GM21447 (cell line): ENCODE results near the gene EIF4G1.
A peak's percentile ranks its signal among the peaks of the same experiment; 100 is the strongest.
"Not testable (repeated sequence)": the region's sequence is repeated elsewhere in the genome, so short reads cannot be mapped to it uniquely, and the experiment has no call there.

Experiments used
- ATAC-seq: cut with Tn5 transposase; IDR thresholded peaks from one replicate; pipeline ENCODE4 v1.9.1; 2021; ENCODE audit not compliant: unreplicated experiment

EIF4G1 gene, protein sequence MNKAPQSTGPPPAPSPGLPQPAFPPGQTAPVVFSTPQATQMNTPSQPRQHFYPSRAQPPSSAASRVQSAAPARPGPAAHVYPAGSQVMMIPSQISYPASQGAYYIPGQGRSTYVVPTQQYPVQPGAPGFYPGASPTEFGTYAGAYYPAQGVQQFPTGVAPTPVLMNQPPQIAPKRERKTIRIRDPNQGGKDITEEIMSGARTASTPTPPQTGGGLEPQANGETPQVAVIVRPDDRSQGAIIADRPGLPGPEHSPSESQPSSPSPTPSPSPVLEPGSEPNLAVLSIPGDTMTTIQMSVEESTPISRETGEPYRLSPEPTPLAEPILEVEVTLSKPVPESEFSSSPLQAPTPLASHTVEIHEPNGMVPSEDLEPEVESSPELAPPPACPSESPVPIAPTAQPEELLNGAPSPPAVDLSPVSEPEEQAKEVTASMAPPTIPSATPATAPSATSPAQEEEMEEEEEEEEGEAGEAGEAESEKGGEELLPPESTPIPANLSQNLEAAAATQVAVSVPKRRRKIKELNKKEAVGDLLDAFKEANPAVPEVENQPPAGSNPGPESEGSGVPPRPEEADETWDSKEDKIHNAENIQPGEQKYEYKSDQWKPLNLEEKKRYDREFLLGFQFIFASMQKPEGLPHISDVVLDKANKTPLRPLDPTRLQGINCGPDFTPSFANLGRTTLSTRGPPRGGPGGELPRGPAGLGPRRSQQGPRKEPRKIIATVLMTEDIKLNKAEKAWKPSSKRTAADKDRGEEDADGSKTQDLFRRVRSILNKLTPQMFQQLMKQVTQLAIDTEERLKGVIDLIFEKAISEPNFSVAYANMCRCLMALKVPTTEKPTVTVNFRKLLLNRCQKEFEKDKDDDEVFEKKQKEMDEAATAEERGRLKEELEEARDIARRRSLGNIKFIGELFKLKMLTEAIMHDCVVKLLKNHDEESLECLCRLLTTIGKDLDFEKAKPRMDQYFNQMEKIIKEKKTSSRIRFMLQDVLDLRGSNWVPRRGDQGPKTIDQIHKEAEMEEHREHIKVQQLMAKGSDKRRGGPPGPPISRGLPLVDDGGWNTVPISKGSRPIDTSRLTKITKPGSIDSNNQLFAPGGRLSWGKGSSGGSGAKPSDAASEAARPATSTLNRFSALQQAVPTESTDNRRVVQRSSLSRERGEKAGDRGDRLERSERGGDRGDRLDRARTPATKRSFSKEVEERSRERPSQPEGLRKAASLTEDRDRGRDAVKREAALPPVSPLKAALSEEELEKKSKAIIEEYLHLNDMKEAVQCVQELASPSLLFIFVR (N-terminal part only)

DNA sequence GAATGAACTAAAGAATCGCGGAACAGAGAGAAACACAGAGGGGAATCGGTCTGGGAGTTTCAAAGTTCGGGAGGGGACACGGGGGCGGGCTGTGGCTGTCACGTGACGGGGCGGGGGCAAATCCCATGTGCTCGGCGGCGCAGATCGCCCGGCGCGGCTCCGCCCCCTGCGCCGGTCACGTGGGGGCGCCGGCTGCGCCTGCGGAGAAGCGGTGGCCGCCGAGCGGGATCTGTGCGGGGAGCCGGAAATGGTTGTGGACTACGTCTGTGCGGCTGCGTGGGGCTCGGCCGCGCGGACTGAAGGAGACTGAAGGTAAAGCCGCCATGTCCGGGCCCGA lies at the start of gene EIF4G1:
Gene EIF4G1, plus strand, starts transcription at position 244 of the 337 bp plus-strand sequence. CDS start 1,191 bp downstream, outside the sequence.
- peak; percentile 79 for ATAC-seq

DNA sequence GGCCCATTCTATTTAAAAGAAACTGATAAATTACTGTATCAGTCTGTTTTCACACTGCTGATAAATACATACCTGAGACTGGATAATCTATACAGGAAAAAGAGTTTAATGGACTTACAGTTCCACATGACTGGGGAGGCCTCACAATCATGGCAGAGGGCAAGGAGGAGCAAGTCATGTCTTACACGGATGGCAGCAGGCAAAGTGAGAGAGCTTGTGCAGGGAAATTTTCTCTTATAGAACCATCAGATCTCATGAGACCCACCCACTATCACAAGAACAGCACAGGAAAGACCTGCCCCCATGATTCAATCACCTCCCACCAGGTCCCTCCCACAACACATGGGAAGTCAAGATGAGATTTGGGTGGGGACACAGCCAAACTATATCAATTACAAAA lies 47.2 kb upstream of the EIF4G1 start:
- not testable (repeated sequence) for ATAC-seq

DNA sequence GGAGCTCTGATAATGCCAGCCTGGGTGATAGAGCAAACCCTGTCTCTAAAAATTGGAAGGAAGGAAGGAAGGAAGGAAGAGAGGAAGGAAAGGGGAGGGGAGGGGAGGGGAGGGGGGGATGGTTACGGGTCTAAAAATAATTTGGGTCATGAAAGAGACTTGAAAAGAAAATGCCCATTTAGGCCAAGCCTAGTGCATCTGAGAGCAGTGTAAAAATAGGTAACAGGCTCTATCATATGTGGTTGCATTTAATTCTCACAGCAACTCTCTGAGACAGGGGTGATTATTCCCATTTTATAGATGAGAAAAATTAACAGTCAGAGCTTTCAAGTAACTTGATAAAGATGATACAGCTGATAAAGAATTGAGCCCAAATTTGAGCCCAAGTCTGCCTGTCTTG lies 42.1 kb upstream of the EIF4G1 start:
- ATAC-seq: no peak

DNA sequence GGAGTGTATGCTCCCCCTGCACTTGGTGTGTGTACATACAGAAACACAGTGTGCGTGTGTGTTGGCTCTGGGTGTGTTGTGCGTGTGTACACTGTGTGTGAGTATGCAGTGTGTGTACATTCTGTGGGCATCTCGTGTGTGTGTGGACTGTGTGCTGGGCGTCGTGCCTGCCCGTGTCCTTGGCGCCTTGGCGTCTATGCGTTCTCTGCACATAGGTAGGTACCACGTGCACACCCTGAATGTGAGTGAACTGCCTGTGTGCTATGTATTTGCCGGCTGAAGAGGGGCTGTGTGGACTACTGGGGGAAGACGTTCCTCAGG lies 39.1 kb upstream of the EIF4G1 start:
- ATAC-seq: no peak

DNA sequence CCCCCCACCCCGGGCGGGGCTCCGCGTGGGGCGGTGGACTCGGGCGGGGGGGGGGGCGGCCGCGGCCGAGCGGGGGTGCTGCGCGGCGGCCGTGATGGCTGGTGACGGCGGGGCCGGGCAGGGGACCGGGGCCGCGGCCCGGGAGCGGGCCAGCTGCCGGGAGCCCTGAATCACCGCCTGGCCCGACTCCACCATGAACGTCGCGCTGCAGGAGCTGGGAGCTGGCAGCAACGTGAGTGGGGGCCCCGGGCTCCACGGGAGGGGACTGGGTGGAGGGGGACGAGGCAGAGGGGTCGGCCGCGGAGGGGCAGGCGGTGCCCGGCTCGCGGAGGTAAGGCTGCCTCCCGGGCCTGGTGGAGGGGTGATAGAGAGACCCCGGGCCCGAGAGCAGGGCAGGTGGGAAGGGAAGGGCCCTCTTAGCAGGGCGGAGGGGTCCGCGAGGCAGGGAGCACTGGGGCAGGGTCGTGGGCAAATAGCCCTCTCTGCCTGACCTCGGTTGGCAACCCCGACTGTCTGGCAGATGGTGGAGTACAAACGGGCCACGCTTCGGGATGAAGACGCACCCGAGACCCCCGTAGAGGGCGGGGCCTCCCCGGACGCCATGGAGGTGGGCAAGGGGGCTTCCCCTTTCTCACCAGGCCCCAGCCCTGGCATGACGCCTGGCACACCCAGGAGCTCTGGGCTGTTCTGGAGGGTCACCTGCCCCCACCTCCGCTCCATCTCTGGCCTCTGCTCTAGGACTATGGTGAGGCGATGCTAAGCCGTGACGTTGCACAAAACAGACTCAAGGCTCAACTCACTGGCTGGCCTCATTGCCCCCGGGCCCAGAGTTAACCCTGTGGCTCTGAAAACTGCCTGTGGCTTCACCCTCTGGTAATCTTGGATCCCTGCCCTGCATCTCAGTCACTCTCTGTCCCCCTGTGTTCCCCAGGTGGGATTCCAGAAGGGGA lies 38.2 kb upstream of the EIF4G1 start, which contains the start of gene ECE2:
Gene ECE2, plus strand, starts transcription at position 62 of the 950 bp plus-strand sequence. Its CDS starts 132 bp downstream, at position 194.
- no peak for ATAC-seq

DNA sequence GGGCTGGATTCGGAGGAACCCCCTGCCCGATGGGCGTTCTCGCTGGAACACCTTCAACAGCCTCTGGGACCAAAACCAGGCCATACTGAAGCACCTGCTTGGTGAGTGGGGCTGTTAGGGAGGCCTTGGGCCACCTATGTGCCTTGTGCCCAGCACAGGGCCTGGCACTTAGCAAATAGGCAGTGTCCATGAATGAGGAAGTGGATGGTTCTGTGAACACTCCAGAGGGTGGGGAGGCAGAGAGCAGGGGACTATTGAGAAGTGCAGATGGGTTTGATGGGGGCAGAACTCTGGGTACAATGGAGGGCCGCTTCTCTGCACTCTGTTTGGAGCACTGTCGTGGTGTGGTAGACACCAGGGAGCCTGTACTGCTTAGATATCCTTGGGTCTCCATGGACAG lies 37.0 kb upstream of the EIF4G1 start:
- no peak for ATAC-seq

DNA sequence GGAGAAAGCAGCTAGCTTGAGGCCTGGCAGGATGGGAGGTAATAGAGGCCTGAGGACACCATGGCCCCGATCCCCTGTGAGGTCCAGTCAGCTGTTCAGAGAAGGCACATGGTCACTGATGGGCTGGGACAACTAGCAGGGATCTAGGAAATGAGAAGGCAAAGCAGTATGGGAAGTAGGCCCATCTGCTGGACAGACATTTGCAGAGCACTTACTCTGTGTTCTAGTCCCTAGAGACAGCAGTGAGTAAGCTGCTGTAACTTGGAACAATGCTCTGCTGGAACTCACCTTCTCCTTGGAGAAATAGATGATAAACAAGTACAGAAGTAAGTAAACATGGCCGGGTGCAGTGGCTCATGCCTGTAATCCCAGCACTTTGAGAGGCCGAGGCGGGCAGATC lies 31.5 kb upstream of the EIF4G1 start:
- ATAC-seq: no peak

DNA sequence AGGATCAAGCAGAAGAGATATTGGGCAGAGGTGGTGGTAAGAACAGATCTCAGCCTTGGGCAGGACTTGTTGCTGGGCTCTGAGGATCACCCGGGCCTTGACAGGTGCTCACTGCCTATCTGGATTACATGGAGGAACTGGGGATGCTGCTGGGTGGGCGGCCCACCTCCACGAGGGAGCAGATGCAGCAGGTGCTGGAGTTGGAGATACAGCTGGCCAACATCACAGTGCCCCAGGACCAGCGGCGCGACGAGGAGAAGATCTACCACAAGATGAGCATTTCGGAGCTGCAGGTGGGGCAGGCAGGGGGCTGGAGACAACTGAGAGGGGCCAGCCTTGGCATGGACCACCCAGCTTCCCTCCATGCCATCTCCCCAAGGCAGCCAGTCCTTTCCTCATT lies 30.7 kb upstream of the EIF4G1 start:
- ATAC-seq: no peak

DNA sequence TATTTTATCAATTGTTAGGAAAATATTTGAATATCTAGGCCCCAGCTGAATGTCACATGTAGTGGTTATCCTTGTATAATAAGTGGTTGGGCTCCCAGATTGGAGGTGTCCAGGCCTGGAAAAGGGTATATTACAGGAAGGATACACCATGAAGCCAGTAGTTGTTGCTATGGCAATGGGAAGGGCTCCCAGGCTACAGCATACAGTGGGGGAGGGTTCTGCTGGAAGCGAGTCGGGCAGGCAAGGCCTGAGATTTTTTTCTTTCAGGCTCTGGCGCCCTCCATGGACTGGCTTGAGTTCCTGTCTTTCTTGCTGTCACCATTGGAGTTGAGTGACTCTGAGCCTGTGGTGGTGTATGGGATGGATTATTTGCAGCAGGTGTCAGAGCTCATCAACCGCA lies 29.7 kb upstream of the EIF4G1 start:
- ATAC-seq: no peak

DNA sequence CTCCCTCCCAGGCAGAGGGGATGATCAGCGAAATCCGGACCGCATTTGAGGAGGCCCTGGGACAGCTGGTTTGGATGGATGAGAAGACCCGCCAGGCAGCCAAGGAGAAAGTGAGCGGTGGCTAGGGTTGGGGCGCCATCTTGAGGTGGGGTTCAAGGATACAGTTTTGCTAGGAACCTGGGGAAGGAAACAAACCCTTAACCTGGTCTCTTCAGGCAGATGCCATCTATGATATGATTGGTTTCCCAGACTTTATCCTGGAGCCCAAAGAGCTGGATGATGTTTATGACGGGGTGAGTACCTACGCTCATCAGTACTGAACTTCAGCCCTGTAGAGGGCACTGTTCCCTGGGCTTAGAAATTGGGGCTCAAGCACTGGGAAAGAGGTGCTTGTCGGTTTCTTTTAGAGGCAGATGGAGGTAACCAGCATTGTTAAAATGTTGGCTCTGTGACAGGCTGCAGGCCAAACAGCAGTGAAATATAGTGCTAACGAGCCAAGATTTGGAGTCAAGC lies 24.9 kb upstream of the EIF4G1 start:
- no peak for ATAC-seq

DNA sequence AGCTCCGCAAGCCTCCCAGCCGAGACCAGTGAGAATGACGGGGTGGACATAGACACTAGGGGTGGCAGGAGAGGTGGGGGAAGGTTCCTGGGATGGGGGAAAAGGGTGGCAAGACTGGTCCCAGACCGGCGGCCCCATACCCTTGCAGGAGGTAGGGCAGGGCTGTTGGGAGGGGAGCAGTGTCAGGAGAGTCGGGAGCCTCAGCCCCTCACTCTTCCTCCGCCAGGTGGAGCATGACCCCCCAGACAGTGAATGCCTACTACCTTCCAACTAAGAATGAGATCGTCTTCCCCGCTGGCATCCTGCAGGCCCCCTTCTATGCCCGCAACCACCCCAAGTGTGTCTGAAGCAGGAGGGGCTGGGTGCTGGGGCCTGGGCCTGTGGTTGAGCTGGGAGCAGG lies 24.1 kb upstream of the EIF4G1 start:
- no peak for ATAC-seq

DNA sequence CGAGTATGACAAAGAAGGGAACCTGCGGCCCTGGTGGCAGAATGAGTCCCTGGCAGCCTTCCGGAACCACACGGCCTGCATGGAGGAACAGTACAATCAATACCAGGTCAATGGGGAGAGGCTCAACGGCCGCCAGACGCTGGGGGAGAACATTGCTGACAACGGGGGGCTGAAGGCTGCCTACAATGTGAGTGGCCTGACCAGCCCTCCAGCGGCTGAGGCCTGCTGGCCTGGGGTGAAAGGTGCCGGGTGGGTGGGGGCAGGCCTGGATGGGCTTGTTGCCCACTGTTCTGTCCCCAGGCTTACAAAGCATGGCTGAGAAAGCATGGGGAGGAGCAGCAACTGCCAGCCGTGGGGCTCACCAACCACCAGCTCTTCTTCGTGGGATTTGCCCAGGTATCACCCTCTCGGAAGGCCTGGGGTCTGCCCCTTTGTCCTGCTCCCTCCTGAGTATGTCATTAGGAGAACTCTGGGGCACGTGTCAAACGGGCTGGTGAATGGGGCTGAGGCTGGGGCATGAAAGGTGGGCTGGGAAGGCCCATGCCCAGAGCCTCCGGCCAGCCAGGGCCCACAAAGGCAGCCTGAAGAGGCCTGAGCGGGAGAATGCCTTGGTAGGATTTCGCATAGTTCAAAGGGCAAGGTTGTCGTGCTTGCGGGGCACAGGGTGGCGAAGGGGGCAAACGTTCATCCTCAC lies 23.2 kb upstream of the EIF4G1 start:
- ATAC-seq: no peak

DNA sequence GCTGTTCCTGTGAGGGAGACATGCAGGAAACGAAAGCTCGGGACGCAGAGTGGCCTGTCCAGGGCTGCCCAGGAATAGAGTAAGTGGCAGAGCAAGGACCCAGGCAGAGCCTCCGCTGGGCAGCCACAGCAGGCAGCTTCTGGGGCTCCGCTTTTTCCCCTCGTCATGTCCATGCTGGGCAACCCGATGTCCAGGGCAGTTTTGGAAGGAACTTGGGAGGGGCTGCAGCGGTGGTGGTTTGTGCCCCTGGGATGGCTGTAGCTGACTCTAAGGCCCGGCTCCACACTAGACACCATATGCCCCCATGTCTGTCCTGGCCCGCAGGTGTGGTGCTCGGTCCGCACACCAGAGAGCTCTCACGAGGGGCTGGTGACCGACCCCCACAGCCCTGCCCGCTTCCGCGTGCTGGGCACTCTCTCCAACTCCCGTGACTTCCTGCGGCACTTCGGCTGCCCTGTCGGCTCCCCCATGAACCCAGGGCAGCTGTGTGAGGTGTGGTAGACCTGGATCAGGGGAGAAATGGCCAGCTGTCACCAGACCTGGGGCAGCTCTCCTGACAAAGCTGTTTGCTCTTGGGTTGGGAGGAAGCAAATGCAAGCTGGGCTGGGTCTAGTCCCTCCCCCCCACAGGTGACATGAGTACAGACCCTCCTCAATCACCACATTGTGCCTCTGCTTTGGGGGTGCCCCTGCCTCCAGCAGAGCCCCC lies 22.5 kb upstream of the EIF4G1 start:
- no peak for ATAC-seq

DNA sequence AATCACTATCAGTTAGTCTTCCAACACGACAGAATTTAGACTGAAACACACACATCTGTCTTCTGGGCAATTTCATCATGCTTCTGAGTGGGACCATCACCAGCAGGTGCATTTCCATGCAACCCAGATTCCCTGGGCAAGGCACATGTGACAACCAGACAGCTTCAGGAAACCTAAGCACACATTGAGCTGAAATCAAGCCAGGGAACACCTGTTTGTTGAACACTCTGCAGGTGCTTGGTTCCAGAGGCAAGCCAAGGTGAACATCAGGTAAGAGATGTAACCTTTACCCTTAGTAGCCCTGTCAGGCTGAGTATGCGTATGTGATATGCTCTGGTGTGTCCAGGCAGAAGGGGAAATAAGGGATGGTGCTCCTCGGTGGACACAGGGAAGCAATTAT lies 18.6 kb upstream of the EIF4G1 start:
- ATAC-seq: no peak

DNA sequence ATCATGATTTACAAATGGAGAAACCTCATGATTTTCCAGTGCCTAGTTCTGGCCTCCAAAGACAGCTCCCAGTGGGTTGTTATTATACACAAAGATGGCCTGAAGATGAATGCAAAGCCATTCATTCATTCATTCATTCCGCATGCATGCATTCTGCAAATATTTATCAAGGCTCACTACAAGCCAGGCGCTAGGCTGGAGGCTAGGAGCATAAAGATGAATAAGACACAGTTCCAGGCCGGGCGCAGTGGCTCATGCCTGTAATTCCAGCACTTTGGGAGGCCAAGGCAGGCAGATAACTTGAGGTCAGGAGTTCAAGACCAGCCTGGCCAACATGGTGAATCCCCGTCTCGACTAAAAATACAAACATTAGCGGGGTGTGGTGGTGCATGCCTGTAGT lies 17.8 kb upstream of the EIF4G1 start:
- ATAC-seq: no peak

DNA sequence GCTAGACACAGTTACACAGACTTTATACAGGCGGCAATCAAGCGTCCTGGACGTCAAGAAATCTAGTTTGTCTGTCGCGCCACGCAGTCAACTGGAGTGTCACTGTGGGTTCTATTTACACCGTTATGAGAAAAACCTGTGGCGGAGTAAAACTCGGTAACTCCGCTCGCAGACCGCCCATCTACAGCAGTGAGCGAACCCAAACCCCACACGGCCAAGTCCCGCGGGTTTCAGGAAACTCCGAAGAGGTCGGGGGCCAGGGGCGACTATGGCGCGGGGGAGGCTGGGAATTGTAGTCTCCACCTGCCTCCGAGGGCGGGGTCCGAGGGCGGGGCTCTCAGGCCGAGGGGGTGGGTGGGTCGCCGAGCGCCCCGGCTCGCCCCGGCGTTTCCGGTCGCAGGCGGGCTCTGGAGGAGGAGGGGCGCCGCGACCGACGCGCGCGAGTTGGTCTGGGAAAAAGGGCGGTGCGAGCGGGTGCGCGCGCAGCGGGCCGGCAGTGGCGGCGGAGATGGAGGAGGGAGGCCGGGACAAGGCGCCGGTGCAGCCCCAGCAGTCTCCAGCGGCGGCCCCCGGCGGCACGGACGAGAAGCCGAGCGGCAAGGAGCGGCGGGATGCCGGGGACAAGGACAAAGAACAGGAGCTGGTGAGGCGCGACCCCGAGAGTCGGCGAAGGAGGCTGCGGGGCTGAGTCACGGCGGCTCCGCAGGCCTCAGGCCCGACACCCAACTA lies 15.5 kb upstream of the EIF4G1 start, which contains the start of gene PSMD2:
Gene PSMD2, plus strand, starts transcription at position 483 of the 729 bp plus-strand sequence. Its CDS starts 26 bp downstream, at position 509.
- ATAC-seq: peak; percentile 91

DNA sequence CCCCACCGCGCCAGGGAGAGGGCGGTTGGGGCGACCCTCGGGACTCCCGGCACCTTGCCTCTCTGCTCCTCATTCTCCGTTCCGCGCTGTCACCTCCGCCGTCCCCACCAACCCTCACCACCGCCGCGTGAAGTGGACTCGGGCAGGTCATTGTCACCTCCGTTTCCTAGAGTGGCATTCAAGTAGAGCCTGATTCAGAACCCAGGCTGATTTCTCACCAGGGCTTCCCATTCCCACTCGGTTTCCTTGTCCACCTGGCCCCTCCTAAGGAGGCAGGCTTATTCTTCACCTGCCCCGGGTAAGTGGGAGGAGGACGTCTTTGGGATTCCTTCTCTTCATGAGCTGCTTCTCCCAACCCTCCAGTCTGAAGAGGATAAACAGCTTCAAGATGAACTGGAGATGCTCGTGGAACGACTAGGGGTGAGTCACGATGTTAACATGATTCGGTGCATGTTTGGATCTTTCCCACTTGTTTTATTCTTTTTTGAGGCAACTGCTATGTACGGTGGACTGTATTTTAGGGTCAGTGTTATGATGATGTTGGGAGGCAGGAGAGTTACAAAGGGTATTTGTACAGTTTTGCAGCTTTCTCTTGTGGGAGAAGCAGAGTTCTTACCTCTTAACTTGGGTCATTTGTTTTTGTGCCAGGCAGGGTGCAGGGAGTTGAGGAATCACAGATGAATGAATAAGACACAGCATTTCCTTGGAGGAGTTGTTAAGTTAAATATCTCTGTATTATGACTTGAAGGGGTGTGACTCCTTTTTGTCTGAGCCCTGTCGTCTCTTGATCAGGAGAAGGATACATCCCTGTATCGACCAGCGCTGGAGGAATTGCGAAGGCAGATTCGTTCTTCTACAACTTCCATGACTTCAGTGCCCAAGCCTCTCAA lies 14.7 kb upstream of the EIF4G1 start:
- ATAC-seq: peak; percentile 12
